SK-N-SH (cell line): ENCODE results near the gene CALB2. TPM values are rescaled to one million over a fixed set of nuclear protein-coding genes. Genes with fewer than 3 reads are reported as not detected.

Source experiments
- CTCF ChIA-PET: fragments of 300-600, 350-600 bp; formaldehyde crosslinking; extraction: SDS; loops from one replicate; lab custom pipeline; 2021; lab: Yijun Ruan, JAX
- POLR2A ChIA-PET: fragments of 350-600 bp; sonication (Branson Sonifier 250); formaldehyde crosslinking; extraction: SDS; loops from one replicate; lab custom pipeline; 2020; ENCODE audit warnings: antibody characterized with exemption, inconsistent platforms; lab: Yijun Ruan, JAX
- DNase-seq: peaks from one replicate; pipeline ENCODE4 v3.0.0; 2012
- H2AFZ ChIP-seq: fragments of 200-600 bp; sonication (generic); 2 replicates; pipeline ENCODE4 v1.8.1; 2016; ENCODE audit warnings: antibody characterized with exemption, mild to moderate bottlenecking, low read depth
- H3F3A ChIP-seq: fragments of 200-600 bp; sonication (generic); replicated peaks from 2 replicates; pipeline ENCODE3; 2016; ENCODE audit warnings: antibody characterized with exemption, mild to moderate bottlenecking; ENCODE audit not compliant: insufficient read depth
- H3K27ac ChIP-seq, 2 experiments: fragments of 200-500 bp in 1 of 2; fragments of 200-600 bp in 1 of 2; sonication (Bioruptor generic) in 1 of 2; sonication (generic), shearing (Covaris generic) in 1 of 2; 2 replicates each; pipeline versions ENCODE4 v1.5.1 to v1.6.1; 2014 to 2016; ENCODE audit warnings: low read depth in 2 of 2, inconsistent platforms in 1 of 2, low read length in 1 of 2, mild to moderate bottlenecking in 1 of 2, mixed read lengths in 1 of 2
- H3K27me3 ChIP-seq: fragments of 200-600 bp; sonication (generic), shearing (Covaris generic); 2 replicates; pipeline ENCODE4 v1.6.1; 2016; ENCODE audit warnings: mixed run types; ENCODE audit not compliant: insufficient read depth
- H3K36me3 ChIP-seq, 2 experiments: fragments of 200-500 bp in 1 of 2; fragments of 200-600 bp in 1 of 2; sonication (Bioruptor generic) in 1 of 2; sonication (generic) in 1 of 2; replicated peaks in 1 of 2; 2 replicates each; pipeline versions ENCODE3 to v1.5.1; 2014 to 2016; ENCODE audit warnings: low read length in 1 of 2, mild to moderate bottlenecking in 1 of 2; ENCODE audit not compliant: insufficient read depth in 2 of 2, control insufficient read depth in 1 of 2
- H3K4me1 ChIP-seq, 2 experiments: fragments of 200-500 bp in 1 of 2; fragments of 200-600 bp in 1 of 2; sonication (Bioruptor generic) in 1 of 2; sonication (generic), shearing (Covaris generic) in 1 of 2; 2 replicates each; pipeline versions ENCODE4 v1.5.1 to v1.6.1; 2014 to 2016; ENCODE audit warnings: low read depth in 1 of 2, low read length in 1 of 2, mixed run types in 1 of 2; ENCODE audit not compliant: insufficient read depth in 2 of 2, control insufficient read depth in 1 of 2
- H3K4me2 ChIP-seq: fragments of 200-600 bp; sonication (generic), shearing (Covaris generic); 2 replicates; pipeline ENCODE4 v1.6.1; 2017; ENCODE audit warnings: mixed run types
- H3K4me3 ChIP-seq, 2 experiments: fragments of 200-500 bp in 1 of 2; fragments of 200-600 bp in 1 of 2; sonication (Bioruptor generic) in 1 of 2; sonication (generic), shearing (Covaris generic) in 1 of 2; 2 replicates each; pipeline versions ENCODE4 v1.5.1 to v1.8.1; 2014 to 2016; ENCODE audit warnings: low read depth in 2 of 2, inconsistent platforms in 1 of 2, low read length in 1 of 2, mild to moderate bottlenecking in 1 of 2, mixed read lengths in 1 of 2, moderate library complexity in 1 of 2
- H3K79me2 ChIP-seq: fragments of 200-600 bp; sonication (generic); 2 replicates; pipeline ENCODE4 v1.8.1; 2017; ENCODE audit warnings: mild to moderate bottlenecking; ENCODE audit not compliant: insufficient read depth
- H3K9ac ChIP-seq: fragments of 200-600 bp; sonication (generic); 2 replicates; pipeline ENCODE4 v1.6.1; 2017; ENCODE audit warnings: mixed run types
- H3K9me2 ChIP-seq: fragments of 200-600 bp; sonication (generic); 2 replicates; pipeline ENCODE4 v1.6.1; 2017; ENCODE audit warnings: mixed run types
- H3K9me3 ChIP-seq: fragments of 200-600 bp; sonication (generic); 2 replicates; pipeline ENCODE4 v1.6.1; 2017; ENCODE audit warnings: mixed run types, mild to moderate bottlenecking, moderate library complexity
- H4K20me1 ChIP-seq: fragments of 200-600 bp; sonication (generic); 2 replicates; pipeline ENCODE4 v1.6.1; 2017; ENCODE audit warnings: mild to moderate bottlenecking, mixed run types; ENCODE audit not compliant: insufficient read depth
- CHD2 ChIP-seq: fragments of 150-350 bp; IDR thresholded peaks from 2 replicates; pipeline ENCODE4 v1.6.1; 2018; ENCODE audit warnings: low read length; ENCODE audit not compliant: partially characterized antibody
- ELF1 ChIP-seq: IDR thresholded peaks from 2 replicates; pipeline ENCODE4 v1.4.0; 2012
- EP300 ChIP-seq, 2 experiments: IDR thresholded peaks; 2 replicates each; pipeline versions ENCODE4 v1.4.0 to v1.6.1; 2012; ENCODE audit warnings: borderline replicate concordance in 1 of 2, low read depth in 1 of 2, low read length in 1 of 2
- EZH2phosphoT487 ChIP-seq: fragments of 200-600 bp; sonication (generic); IDR thresholded peaks from 2 replicates; pipeline ENCODE4 v1.6.1; 2017; ENCODE audit warnings: low read depth, mixed run types, mild to moderate bottlenecking, antibody characterized with exemption, moderate library complexity, borderline replicate concordance
- FOXJ3 ChIP-seq: sonication (generic); formaldehyde crosslinking; IDR thresholded peaks from 2 replicates; pipeline ENCODE4 v1.5.1; 2020; ENCODE audit warnings: mild to moderate bottlenecking, missing genetic modification reagents
- GABPA ChIP-seq: IDR thresholded peaks from 2 replicates; pipeline ENCODE4 v1.4.0; 2012; ENCODE audit warnings: low read depth, mild to moderate bottlenecking
- GATA2 ChIP-seq: sonication (generic); formaldehyde crosslinking; IDR thresholded peaks from 2 replicates; pipeline ENCODE4 v1.5.0; 2020; ENCODE audit warnings: mild to moderate bottlenecking, missing genetic modification reagents
- NFIC ChIP-seq: IDR thresholded peaks from 2 replicates; pipeline ENCODE4 v1.4.0; 2012; ENCODE audit warnings: borderline replicate concordance
- NRF1 ChIP-seq: IDR thresholded peaks from 2 replicates; pipeline ENCODE4 v1.6.1; 2012; ENCODE audit warnings: low read depth, mild to moderate bottlenecking, low read length
- POLR2AphosphoS5 ChIP-seq: IDR thresholded peaks from 2 replicates; pipeline ENCODE4 v1.6.1; 2012; ENCODE audit warnings: low read depth, low read length
- RCOR1 ChIP-seq: fragments of 150-350 bp; IDR thresholded peaks from 2 replicates; pipeline ENCODE4 v1.6.1; 2017; ENCODE audit warnings: antibody characterized with exemption, low read length
- RXRA ChIP-seq: IDR thresholded peaks from 2 replicates; pipeline ENCODE4 v1.4.0; 2012; ENCODE audit warnings: low read depth, mild to moderate bottlenecking, borderline replicate concordance
- TEAD4 ChIP-seq: IDR thresholded peaks from 2 replicates; pipeline ENCODE4 v1.4.0; 2012; ENCODE audit warnings: mild to moderate bottlenecking, borderline replicate concordance; ENCODE audit not compliant: insufficient read depth
- YY1 ChIP-seq: IDR thresholded peaks from 2 replicates; pipeline ENCODE4 v1.4.0; 2012; ENCODE audit warnings: low read depth, mild to moderate bottlenecking
- WGBS: methylation state at CpG from one replicate; pipeline ENCODE4 v1.1.6; 2017; ENCODE audit warnings: low lambda C conversion rate; 5-methylcytosine and 5-hydroxymethylcytosine counted together
- polyA plus RNA-seq, 3 experiments: library from polyadenylated mRNA; depleted of rRNA; stranded (reverse); fragments of >200 nt; gene quantifications; 2 replicates each; pipeline ENCODE4 v1.2.3, GENCODE V29; 2012
- TF ChIP-seq, protein P1 (sequence below): IDR thresholded peaks from 2 replicates; pipeline ENCODE4 v1.4.0; 2012; ENCODE audit warnings: low read depth, borderline replicate concordance
- TF ChIP-seq, protein P2 (sequence below): IDR thresholded peaks from 2 replicates; pipeline ENCODE4; 2012
- TF ChIP-seq, protein P3 (sequence below): IDR thresholded peaks from 2 replicates; pipeline ENCODE4 v1.6.1; 2012; ENCODE audit warnings: mild to moderate bottlenecking, low read depth, low read length, moderate library complexity

CALB2 gene
- polyA plus RNA-seq, 1 of the 3 experiments (the other 2 are of a cell fraction): 0.12 TPM

DNA sequence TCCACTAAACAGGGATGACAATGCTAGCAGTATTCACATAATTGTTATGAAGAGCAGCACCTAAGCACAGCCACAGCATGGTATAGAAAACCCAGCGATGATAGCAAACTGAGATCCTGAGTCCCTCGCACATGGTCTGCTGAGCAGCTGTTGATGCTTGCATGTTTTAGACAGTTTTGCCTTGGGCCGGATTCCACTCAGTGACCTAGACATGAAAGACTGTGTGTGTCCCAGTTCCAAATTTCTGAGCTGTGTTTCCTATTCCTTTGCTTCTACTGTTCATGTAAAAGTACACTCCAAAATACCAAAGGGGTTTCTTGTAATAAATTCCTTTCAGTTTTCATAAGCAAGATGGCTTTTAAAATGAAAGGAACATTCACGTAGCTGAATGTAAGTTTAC lies 38.5 kb upstream of the CALB2 start:
- no peaks in the 10 kb centered on the region for H3K36me3 ChIP-seq
- ChIA-PET POLR2A (no interaction called here), CTCF (interaction anchor here (0.9 to 1.9 kb wide), 3 partner anchors 9 to 93 kb away, joined by 3 to 13 read pairs (median 3); partner anchors contain the start of gene CALB2)
- no peaks in the 10 kb centered on the region for H3F3A ChIP-seq
- DNase-seq: no peak
- no peaks in the 10 kb centered on the region for H3K9me2 ChIP-seq
- no peak overlapping the region for H2AFZ ChIP-seq
- H3K79me2 ChIP-seq: no peaks in the 10 kb centered on the region
- H3K4me2 ChIP-seq: no peak overlapping the region
- no peaks in the 10 kb centered on the region for H3K4me1 ChIP-seq
- TF ChIP-seq FOXJ3 (CRISPR knock-in tag) (no peak), EZH2phosphoT487 (no peak), GABPA (no peak), RXRA (no peak), NRF1 (no peak), ELF1 (no peak), EP300 (IDR thresholded peaks at IDR 0.05; ENCODE audit: borderline replicate concordance in 1 of 2, low read depth in 1 of 2, low read length in 1 of 2) (no peak), NFIC (no peak), RCOR1 (no peak), CHD2 (no peak), TEAD4 (no peak), YY1 (no peak), GATA2 (CRISPR knock-in tag) (no peak), POLR2AphosphoS5 (no peak)
- TF ChIP-seq, protein P1, sequence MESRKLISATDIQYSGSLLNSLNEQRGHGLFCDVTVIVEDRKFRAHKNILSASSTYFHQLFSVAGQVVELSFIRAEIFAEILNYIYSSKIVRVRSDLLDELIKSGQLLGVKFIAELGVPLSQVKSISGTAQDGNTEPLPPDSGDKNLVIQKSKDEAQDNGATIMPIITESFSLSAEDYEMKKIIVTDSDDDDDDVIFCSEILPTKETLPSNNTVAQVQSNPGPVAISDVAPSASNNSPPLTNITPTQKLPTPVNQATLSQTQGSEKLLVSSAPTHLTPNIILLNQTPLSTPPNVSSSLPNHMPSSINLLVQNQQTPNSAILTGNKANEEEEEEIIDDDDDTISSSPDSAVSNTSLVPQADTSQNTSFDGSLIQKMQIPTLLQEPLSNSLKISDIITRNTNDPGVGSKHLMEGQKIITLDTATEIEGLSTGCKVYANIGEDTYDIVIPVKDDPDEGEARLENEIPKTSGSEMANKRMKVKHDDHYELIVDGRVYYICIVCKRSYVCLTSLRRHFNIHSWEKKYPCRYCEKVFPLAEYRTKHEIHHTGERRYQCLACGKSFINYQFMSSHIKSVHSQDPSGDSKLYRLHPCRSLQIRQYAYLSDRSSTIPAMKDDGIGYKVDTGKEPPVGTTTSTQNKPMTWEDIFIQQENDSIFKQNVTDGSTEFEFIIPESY: no peak
- TF ChIP-seq, protein P2, sequence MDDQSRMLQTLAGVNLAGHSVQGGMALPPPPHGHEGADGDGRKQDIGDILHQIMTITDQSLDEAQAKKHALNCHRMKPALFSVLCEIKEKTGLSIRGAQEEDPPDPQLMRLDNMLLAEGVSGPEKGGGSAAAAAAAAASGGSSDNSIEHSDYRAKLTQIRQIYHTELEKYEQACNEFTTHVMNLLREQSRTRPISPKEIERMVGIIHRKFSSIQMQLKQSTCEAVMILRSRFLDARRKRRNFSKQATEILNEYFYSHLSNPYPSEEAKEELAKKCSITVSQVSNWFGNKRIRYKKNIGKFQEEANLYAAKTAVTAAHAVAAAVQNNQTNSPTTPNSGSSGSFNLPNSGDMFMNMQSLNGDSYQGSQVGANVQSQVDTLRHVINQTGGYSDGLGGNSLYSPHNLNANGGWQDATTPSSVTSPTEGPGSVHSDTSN: no peak
- TF ChIP-seq, protein P3, sequence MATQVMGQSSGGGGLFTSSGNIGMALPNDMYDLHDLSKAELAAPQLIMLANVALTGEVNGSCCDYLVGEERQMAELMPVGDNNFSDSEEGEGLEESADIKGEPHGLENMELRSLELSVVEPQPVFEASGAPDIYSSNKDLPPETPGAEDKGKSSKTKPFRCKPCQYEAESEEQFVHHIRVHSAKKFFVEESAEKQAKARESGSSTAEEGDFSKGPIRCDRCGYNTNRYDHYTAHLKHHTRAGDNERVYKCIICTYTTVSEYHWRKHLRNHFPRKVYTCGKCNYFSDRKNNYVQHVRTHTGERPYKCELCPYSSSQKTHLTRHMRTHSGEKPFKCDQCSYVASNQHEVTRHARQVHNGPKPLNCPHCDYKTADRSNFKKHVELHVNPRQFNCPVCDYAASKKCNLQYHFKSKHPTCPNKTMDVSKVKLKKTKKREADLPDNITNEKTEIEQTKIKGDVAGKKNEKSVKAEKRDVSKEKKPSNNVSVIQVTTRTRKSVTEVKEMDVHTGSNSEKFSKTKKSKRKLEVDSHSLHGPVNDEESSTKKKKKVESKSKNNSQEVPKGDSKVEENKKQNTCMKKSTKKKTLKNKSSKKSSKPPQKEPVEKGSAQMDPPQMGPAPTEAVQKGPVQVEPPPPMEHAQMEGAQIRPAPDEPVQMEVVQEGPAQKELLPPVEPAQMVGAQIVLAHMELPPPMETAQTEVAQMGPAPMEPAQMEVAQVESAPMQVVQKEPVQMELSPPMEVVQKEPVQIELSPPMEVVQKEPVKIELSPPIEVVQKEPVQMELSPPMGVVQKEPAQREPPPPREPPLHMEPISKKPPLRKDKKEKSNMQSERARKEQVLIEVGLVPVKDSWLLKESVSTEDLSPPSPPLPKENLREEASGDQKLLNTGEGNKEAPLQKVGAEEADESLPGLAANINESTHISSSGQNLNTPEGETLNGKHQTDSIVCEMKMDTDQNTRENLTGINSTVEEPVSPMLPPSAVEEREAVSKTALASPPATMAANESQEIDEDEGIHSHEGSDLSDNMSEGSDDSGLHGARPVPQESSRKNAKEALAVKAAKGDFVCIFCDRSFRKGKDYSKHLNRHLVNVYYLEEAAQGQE: no peak
- TF ChIP-seq, all 33 proteins: peak for 0
- H3K9ac ChIP-seq: no peak overlapping the region
- no peaks in the 10 kb centered on the region for H3K27me3 ChIP-seq
- H4K20me1 ChIP-seq: no peaks in the 10 kb centered on the region
- no peaks in the 10 kb centered on the region for H3K9me3 ChIP-seq
- H3K27ac ChIP-seq: no peak overlapping the region
- no peak overlapping the region for H3K4me3 ChIP-seq
- WGBS: 51% methylated on average over 4 of the region's 4 CpGs
